GM18861 (cell line): ENCODE results near the gene KIAA0753.

Experiments
- ATAC-seq: cut with Tn5 transposase; IDR thresholded peaks from one replicate; pipeline ENCODE4 v1.9.1; 2021; ENCODE audit not compliant: unreplicated experiment

KIAA0753 gene

DNA sequence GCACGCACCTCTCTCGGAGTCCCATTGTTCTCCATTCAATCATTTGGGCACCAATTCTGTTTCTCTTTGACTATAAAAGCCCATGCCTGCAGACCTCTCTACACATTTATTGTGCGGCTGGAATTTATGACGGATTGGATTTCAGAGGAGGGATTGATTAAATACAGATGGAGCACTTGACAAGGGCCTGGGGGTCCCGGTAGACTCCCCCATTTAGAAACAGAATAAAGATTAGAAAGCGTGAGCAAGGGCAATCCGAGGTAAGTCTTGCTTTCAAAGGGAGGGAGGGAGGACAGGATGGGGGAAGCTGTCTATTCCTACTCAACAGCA lies 69.1 kb downstream of the KIAA0753 start:
- ATAC-seq: no peak

DNA sequence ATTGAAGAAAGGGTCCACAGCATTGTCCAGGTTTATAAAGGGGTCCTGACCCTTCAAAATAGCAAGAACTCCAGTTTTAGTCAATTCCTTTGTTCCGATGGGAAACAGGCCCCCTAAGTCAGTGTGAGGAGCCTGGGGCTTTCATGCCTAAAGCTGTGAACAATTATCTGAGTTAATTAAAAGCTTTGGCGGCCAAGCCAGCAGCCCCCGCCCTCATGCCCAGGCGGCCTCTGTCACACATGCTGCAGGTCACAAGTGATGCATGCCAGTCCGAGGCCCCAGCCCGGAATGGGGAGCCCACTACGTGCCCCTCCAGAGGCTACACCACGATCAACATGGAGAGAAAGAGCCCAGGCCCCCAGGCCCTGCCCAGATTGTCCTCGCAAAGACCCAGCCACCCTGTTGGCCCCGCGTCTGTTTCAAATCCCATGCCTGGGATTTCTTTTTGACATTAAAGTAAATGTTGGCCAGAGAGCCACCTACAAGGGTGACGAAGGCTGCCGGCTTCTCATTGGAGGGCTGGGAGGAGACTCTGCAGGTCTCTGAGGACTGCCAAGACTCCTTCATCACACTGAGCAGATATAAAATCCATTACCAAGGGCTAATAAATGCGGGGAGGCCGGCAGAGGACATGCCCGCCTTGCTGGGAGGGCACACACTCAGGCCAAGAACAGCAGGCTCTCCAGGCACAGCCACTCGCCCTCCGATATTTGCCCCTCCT lies 69.6 kb downstream of the KIAA0753 start:
- ATAC-seq: no peak

DNA sequence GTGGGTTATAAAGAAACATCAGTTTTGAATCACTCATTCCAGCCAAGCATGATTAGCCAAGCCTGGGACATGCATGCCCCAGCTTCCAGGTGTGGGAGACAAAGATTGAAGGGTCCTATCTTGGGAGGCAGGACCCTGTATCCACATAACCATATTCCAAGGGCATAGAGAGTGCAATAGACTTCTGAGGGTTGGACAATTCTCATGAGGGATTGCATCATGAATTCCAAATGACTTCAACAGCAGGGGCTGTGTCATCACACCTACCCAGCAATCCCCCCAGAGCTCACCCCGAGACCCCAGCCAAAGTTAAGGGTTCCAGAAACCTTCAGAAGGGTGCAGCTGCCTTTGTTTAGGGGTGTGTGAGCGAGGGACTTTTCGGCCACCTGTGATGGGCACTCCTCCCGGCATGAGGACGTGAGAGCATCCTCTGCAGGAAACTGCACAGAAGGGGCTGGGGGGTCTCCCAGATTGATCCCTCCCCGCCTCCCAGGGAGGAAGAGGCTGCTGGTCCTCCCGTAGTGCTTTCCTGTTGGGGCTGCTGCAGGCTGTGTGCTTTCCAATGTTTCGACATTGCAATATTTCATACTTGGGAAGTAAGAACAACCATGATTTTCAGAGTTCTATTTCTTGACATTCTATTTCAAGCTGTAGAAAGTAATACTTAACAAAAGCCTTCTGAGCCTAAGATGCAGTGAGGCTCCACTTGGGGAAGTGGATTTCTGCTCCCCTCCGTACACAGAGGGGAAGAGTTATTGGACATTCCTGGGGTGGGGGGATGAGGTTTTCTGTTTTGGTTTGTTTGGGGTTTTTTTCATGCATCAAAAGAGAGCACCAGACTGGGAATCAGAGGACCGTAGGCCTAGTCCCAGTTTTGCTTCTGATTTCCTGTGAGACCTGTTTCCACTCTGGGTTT lies 70.9 kb downstream of the KIAA0753 start:
- no peak for ATAC-seq

DNA sequence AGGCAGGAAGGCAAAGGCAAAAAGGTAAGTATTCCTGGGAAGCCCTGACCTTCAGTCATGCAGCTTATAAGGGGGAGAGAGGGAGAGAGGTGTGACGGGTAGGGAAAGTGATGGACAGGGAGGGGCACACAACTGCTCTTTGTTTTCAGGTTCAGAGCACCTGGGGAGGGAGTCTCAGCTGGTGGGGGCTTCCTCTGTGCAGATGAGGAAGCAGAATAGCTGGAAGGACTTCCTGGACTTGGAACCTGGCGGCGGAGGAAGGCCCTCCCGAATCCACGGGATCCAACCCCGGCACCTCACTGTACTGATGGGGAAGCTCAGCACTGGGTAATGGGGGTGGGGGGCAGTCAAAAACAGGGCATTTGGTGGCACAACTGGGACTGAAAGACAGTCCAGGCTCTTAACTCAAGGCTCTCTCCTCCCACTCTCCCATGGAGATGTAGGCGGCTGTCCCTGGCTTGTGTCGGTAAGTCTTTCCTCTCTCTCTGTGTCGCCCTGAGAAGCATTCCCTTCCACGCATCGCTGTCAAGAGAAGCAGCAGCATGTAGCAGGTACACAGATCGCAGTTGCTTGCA lies 72.2 kb downstream of the KIAA0753 start:
- no peak for ATAC-seq

DNA sequence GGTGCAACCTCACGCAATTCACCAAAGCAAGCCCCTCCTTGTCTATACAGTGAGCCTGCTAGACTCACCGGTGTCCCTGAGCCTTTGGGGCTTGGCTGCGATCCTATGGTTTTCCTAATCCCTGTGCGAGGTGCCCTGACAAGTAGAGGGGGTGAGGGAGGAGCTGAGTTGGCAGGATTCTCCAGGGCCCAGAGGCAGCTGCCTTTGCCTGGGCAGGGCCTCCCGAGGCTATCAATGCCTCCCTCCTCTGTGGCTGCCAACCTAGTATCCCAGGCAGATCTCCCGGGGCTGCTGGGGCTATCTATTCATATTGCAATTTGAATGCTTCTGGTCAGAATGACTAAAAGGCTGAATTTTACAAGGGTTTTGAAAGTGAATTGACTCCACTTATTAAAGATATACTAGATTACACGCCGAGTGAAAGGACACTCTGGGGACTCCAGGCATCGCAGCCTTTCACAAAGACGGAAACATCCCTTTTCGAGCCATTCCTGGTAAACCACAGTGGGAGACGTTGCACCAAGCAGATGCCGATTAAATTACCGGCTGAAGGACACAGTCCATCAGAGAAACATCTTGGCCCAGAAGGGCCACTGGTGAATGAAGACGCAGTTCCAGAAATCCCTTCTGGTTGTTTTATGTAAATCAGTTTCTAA lies 72.9 kb downstream of the KIAA0753 start:
- ATAC-seq: no peak

DNA sequence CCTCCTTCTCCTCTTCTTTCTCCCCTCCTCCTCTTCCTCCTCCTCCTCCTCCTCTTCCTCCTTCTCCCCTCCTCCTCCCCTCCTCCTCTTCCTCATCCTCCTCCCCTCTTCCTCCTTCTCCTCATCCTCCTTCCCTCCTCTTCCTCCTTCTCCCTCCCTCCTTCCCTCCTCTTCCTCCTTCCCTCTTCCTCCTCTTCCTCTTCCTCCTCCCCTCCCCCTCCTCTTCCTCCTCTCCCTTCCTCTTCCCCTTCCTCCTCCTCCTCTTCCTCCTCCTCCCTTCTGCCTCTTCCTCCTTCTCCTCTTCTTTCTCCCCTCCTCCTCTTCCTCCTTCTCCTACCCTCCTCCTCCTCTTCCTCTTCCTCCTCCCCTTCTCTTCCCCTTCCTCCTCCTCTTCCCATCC lies 79.1 kb downstream of the KIAA0753 start:
- ATAC-seq: no peak

DNA sequence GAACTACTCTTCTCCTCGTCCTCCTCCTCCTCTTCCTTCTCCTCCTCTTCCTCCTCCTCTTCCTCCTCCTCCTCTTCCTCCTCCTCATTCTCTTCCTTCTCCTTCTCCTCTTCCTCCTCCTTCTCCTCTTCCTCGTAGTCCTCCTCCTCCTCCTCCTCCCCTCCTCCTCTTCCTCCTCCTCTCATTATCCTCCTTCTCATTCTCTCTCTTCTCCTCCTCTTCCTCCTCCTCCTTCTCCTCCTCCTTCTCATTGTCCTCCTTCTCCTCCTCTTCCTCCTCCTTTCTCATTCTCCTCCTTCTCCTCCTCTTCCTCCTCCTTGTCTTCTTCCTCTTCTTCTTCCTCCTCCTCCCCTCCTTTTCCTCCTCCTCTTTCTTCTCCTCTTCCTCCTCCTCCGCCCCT lies 80.0 kb downstream of the KIAA0753 start:
- ATAC-seq: no peak

DNA sequence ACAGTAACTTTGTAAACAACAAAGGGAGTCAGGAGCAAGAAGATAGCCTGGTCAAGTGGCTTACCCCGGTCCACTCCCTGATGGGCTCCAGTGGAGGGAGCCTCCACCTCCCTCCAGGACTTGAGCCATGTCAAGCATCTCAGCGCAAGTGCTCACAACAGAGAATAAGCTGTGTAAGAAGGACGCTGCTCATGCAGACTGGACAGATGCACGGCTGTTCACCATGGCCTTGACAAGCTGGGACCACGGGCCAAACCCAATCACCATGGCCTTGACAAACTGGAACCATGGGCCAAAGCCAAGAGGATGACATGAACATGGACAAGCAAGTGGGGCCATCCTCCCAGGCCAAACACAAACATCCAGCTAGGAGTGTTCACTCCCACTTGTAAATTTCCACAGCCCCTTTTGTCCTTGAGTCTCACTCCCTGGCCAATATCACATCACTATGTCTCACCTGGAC lies 80.7 kb downstream of the KIAA0753 start:
- ATAC-seq: no peak

DNA sequence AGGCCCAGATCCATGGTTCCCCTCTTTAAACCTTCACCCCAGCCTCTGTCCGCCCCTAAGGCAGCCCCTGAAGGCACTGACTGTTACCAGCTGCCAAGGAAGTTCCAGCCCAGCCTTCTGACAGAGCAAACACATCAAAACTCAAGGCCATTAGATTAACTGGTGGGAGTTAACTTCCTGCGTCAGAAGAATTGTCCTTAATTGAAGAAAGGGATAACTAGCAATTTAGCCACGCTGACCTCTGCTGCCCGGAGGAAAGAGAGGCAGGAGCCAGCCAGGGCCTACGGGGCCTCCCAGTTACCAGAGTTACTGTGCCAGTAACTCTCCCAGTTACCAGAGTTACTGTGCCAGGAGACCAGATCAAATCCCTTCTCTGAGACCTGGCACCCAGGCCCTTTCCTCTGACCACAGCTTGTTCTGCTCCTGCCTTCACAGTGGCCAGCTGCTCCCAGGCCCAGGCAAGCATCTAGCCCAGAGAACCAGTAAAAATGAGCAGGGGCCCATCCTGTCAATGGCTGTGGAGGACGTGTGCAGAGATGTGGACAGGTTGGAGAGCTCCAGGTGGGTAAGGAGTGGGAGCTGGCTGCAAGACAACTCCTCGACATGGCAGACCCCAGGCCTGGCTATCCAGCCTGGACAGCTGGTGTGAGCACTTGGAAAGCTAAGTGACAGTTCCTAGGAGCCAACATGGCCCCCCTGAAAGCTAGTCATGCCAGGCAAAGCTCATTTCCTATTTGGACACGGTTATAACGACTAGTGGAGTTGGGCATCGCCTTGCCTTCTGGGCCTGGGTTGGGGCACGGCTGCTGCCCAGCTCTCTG lies 81.4 kb downstream of the KIAA0753 start:
- ATAC-seq: no peak

DNA sequence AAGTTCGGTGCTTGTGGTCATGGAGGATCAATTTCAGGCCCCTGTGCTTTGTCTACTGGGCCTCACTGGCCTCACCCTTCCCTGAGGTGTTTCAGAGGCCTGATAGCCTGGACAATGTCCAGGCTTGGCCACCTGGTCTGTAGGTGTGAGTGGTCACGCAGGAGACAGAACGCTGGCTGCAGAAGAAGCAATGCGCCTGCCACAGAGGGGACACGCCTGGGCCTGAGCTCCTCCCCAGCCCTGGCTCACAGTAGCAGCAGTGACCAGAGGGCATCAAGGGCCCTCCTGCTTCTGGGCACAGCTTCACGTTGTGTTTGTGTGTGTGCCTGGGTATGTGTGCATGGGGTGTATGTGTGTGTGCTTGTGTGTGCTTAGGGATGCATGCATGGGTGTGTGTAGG lies 82.2 kb downstream of the KIAA0753 start:
- no peak for ATAC-seq

DNA sequence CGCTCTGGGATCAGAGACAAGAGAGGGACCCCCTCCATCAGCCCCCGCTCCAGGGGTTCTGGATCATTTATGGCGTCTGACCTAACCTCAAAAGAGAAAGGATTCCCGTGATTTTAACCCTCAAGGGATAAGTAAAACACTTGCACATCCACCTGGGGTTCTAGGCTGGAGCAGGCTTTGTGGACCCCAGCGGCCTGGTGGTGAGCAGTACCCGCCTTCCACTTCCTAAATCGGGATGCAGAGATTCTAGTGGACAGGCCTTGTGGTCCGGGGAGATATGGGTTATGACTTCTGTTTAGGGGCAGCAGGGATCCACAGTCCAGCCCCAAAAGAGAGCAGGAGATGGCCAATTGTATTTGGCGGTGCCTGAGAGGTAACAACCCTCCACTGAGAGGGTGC lies 83.5 kb downstream of the KIAA0753 start:
- no peak for ATAC-seq

DNA sequence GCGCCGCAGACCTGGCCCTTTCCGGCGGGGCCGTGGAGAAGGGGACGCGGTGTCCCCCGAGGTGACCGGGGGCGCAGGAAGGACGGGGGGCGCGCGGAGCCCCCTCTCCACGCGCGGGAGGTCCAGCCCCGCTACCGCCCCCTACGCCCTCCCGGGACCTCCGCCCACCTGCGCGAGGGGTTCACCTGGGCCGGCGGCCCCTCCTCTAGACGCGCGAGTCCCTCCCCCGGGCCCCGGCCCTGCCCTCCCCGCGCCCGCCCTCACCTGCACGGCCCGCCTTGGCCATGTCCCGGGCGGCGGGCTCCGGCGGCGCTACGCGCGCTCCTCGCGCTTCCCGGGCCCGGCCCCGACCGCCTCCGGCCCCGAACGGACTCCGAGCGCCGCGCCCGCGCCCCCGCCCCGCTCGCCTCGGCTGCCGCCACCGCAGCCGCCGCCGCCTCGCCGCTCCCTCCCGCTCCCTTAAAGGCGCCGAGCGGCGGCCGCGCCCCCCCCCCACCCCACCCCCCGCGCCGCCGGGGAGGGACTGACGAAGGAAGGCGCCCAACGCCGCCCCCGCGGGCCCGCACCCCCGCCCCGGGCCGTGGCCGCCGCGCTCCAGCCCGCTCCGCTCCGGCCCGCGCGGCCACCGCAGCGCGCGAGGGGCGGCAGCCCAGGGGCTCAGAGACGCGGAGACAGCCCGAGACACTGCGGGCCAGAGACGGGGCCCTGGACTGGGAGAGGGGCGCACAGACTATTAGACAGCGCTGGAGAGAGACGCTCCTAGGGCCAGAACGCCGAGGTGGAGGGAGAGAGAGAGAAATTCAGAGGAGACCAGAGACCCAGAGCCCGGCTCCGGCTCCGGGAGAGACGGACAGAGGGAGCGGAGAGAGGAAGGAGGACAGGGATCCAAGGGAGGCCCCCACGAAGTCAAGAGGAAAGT lies 84.1 kb downstream of the KIAA0753 start, which contains the start of gene PITPNM3:
Gene PITPNM3 (minus strand): TSS at position 435 of the 919 bp plus-strand sequence. CDS start 149 bp downstream, at position 286.
- no peak for ATAC-seq

DNA sequence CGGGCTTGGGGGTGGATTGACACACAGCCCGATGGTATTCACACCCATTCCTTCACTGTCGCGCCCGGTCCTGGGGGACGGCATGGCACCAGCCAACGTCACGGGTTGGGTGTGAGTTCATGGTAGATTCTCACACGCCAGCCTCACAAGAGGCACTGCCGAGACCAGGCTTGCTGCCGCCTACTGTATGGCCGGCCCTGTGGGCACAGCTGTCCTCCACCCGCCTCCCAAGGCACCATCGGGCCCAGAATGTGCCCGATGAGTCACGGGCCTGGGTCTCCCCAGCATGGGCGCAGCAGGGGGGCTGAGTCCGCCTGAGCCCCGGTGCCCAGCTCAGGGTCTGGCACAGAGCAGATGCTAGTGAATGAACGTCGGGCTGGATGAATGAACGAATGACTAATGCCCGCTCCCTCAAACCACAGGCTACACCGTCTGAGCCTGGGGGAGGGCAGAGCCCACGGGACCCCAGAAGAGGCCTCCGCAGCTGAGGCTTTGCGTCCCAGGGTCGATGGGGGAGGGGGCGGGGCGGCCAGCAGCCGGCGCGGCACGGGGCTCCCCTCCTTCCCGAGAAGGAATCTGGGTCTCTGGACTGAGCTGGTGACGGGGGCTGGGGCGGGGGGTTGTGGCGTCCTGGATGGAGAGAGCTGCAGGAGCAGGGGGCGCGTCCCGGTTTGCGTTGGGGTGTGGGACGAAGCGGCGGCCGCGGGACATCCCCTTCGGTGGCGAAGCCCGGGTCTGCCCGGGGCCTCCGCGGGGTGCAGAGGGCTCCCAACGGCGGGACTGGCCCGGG lies 85.0 kb downstream of the KIAA0753 start:
- ATAC-seq: no peak

DNA sequence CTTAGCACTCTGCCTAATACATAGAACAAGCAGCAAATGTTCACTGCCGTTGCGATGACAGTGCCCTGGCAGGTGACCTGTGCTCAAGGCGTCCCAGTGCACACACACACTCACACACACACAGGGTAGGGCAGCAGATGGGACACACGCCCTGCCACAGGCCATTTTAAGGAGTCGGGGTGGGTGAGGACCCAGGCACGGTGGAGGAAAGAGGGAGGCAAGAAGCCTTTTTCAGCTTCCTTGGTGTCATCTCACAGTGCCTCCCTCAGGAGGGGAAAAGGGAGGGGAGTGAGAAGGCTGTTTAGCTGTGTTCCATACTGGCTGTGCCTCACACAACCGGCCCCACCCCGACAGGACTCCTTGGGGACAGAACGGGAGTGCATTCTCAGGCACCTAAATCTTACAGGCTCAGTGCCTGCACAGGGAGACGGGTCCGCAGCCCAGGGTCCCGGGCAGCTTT lies 85.6 kb downstream of the KIAA0753 start:
- no peak for ATAC-seq

DNA sequence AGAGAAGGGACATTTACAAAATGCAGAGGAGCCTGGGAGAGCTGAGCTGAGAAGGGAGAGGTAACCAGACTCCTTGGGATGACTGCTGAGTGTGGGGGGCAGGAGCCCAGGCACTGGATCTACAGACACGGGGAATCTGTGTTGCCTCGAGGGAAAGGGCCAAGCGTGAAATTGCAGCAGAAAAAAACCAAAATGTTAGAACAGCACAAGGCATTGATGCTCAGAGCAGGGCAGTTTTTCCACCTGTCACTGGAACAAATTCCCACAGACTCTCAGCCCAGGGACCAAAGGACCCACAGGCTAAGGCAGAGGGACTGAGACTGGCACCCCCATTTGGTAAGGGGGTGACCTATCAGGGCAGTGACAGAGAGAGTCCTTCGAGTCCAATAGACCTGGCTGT lies 86.2 kb downstream of the KIAA0753 start:
- ATAC-seq: no peak

DNA sequence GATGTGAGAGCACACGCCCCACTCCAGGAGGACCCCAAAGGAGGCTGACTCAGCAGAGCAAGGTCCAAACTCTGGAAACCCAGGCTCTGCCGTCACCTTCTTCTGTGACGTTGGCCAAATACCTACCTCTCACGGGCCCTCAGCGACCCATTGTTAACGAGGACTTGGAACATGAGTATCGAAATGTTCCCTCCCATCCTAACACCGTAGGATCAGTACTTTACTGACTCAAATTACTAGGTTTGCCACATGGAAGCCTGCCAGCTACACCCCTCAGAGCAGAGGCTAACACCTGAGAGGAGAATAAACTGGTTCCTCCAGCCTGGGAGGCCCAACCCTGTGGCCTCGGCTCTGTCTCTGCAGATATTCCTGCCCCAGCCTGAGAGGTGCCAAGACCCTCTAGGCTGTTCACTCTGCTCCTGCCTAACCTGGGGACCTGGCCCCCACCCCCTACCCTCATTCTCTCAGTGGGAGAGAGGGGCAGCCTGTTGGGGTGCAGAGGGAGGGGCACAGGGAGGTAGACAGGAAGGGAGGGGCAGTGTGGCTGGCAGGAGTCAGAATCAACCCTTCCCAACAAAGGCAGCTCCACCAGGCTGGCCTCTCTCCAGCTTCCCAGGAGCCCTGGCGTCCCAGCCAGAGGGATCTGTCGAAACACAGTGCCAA lies 88.5 kb downstream of the KIAA0753 start:
- ATAC-seq: no peak

DNA sequence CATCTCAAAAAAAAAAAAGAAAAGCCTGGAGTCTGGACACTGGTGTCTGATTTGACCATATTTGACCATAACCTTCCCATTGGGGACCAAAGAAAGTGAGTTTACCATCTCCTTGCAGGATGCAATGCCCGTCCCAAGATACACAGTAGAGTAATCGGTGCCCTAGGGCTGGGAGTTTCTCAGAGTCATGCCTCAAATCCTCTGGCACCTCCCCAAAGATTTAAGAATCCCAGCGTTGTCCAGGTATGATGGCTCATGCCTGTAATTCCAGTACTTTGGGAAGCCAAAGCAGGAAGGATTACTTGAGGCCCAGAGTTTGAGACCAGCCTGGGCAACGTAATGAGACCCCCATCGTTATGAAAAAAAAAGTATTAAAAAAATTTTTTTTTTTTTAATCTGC lies 89.2 kb downstream of the KIAA0753 start:
- ATAC-seq: no peak
